Activated T-cell treated with anti-CD3 and anti-CD28 coated beads, Interleukin-2, amount 50 U/mL, for 1 hour (primary cell): ENCODE measurements around the gene CCDC89.

Experiments used
- DNase-seq: peaks from one replicate; pipeline ENCODE4 v3.0.0-alpha.2; 2020

Gene CCDC89

GRCh38 chr11:85685820-85686459 is at the start of gene CCDC89:
Gene CCDC89 (minus strand): TSS chr11:85686195. CDS start chr11:85686130, 65 bp downstream.
- no peak for DNase-seq

GRCh38 chr11:85732965-85733364 is 47.0 kb upstream of the CCDC89 start:
- no peak for DNase-seq

GRCh38 chr11:85726381-85726780 is 40.4 kb upstream of the CCDC89 start:
- DNase-seq, result no peak

GRCh38 chr11:85725510-85726258 is 39.7 kb upstream of the CCDC89 start:
- no peak for DNase-seq

- no peak for DNase-seq
Observed at GRCh38 chr11:85724748-85725465, 38.9 kb upstream of the CCDC89 start.

- DNase-seq, result no peak
Observed at GRCh38 chr11:85723088-85723487, 37.1 kb upstream of the CCDC89 start.

- DNase-seq, result no peak
Observed at GRCh38 chr11:85721191-85721590, 35.2 kb upstream of the CCDC89 start.

GRCh38 chr11:85718991-85719807 is 33.2 kb upstream of the CCDC89 start:
- no peak for DNase-seq

- DNase-seq, result no peak
Observed at GRCh38 chr11:85718126-85718943, 32.3 kb upstream of the CCDC89 start.

GRCh38 chr11:85717429-85717828 is 31.4 kb upstream of the CCDC89 start:
- no peak for DNase-seq

GRCh38 chr11:85712953-85713352 is 27.0 kb upstream of the CCDC89 start:
- no peak for DNase-seq

- no peak for DNase-seq
Observed at GRCh38 chr11:85710917-85711316, 24.9 kb upstream of the CCDC89 start.

- DNase-seq, result no peak
Observed at GRCh38 chr11:85709941-85710702, 24.1 kb upstream of the CCDC89 start.

- no peak for DNase-seq
Observed at GRCh38 chr11:85705800-85706199, 19.8 kb upstream of the CCDC89 start.

- no peak for DNase-seq
Observed at GRCh38 chr11:85704967-85705366, 19.0 kb upstream of the CCDC89 start.

GRCh38 chr11:85699957-85700741 is 14.2 kb upstream of the CCDC89 start:
- DNase-seq, result no peak

GRCh38 chr11:85698195-85698594 is 12.2 kb upstream of the CCDC89 start:
- DNase-seq, result no peak

- no peak for DNase-seq
Observed at GRCh38 chr11:85697747-85698146, 11.8 kb upstream of the CCDC89 start.

- DNase-seq, result no peak
Observed at GRCh38 chr11:85695546-85695945, 9.6 kb upstream of the CCDC89 start.

GRCh38 chr11:85694385-85694980 is 8.5 kb upstream of the CCDC89 start:
- DNase-seq, result no peak
